Loucy (cell line): ENCODE measurements around the gene NRG3.

Experiments used
- H2AFZ ChIP-seq: fragments of 200-600 bp; sonication (generic); 2 replicates; pipeline ENCODE4 v1.6.0; 2016; ENCODE audit warnings: antibody characterized with exemption, mild to moderate bottlenecking, low read length, moderate library complexity
- H3F3A ChIP-seq: fragments of 200-600 bp; 2 replicates; pipeline ENCODE4 v1.6.0; 2016; ENCODE audit warnings: antibody characterized with exemption, low read depth, mild to moderate bottlenecking
- H3K27me3 ChIP-seq: fragments of 200-600 bp; sonication (generic); 2 replicates; pipeline ENCODE4 v1.6.1; 2014; ENCODE audit warnings: low read length, mild to moderate bottlenecking; ENCODE audit not compliant: insufficient read depth, poor library complexity, severe bottlenecking
- H3K36me3 ChIP-seq: fragments of 200-600 bp; sonication (generic); 2 replicates; pipeline ENCODE4 v1.6.1; 2016; ENCODE audit warnings: low read length; ENCODE audit not compliant: insufficient read depth
- H3K4me1 ChIP-seq: fragments of 200-600 bp; sonication (generic); 2 replicates; pipeline ENCODE4 v1.5.1; 2014; ENCODE audit warnings: low read length, mild to moderate bottlenecking; ENCODE audit not compliant: insufficient read depth, poor library complexity, severe bottlenecking
- H3K4me2 ChIP-seq: fragments of 200-600 bp; sonication (generic); 2 replicates; pipeline ENCODE4 v1.6.0; 2014; ENCODE audit warnings: antibody characterized with exemption, low read length, low read depth, mild to moderate bottlenecking; ENCODE audit not compliant: poor library complexity, severe bottlenecking
- H3K4me3 ChIP-seq: fragments of 200-600 bp; sonication (generic); 2 replicates; pipeline ENCODE4 v1.5.1; 2014; ENCODE audit warnings: low read length, mild to moderate bottlenecking, mixed read lengths; ENCODE audit not compliant: poor library complexity, severe bottlenecking
- H3K79me2 ChIP-seq: fragments of 200-600 bp; sonication (generic); 2 replicates; pipeline ENCODE4 v1.6.1; 2014; ENCODE audit warnings: low read length; ENCODE audit not compliant: insufficient read depth
- H3K9ac ChIP-seq: fragments of 200-600 bp; sonication (generic); 2 replicates; pipeline ENCODE4 v1.6.0; 2014; ENCODE audit warnings: mild to moderate bottlenecking, low read depth, low read length, moderate library complexity; ENCODE audit not compliant: poor library complexity, severe bottlenecking
- H3K9me2 ChIP-seq: fragments of 200-600 bp; sonication (generic); replicated peaks from 2 replicates; pipeline ENCODE4 v1.6.1; 2016; ENCODE audit warnings: low read depth, low read length, mixed read lengths
- H3K9me3 ChIP-seq: fragments of 200-600 bp; sonication (generic); 2 replicates; pipeline ENCODE4 v1.6.1; 2014; ENCODE audit warnings: mild to moderate bottlenecking, antibody characterized with exemption, low read length, low read depth; ENCODE audit not compliant: insufficient read depth
- H4K20me1 ChIP-seq: fragments of 200-600 bp; sonication (generic); 2 replicates; pipeline ENCODE4 v1.6.0; 2014; ENCODE audit warnings: antibody characterized with exemption, low read length, mild to moderate bottlenecking; ENCODE audit not compliant: insufficient read depth, poor library complexity, severe bottlenecking
- EZH2phosphoT487 ChIP-seq: fragments of 200-600 bp; IDR thresholded peaks from 2 replicates; pipeline ENCODE4 v1.6.1; 2018; ENCODE audit warnings: antibody characterized with exemption, mild to moderate bottlenecking, moderate library complexity, borderline replicate concordance
- TF ChIP-seq, protein P1 (sequence below): fragments of 200-600 bp; sonication (generic); conservative IDR thresholded peaks from 2 replicates; pipeline ENCODE4 v1.5.1; 2014; ENCODE audit warnings: mild to moderate bottlenecking, antibody characterized with exemption, low read length

NRG3 gene

DNA sequence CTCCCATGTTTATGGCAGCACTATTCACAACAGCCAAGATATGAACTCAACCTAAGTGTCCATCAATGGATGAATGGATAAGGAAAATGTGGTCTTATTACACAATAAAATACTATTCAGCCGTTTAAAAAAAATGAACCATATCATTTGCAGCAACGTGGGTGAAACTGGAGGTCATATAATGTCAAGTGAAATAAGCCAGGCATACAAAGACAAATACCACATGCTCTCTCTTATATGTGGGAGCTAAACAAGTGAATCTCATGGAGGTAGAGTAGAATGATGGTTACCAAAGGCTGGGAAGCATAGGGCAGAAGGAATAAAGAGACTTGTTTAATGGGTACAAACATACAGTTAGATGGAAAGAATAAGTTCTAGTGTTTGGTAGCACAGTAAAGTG, 699.1 kb downstream of the NRG3 start:
- Histone ChIP-seq H3K9ac (no peak overlapping the region), H3K9me2 (no peaks in the 10 kb centered on the region), H3K9me3 (no peaks in the 10 kb centered on the region), H3K4me2 (no peak overlapping the region), H3F3A (no peaks in the 10 kb centered on the region), H3K79me2 (no peaks in the 10 kb centered on the region), H4K20me1 (no peaks in the 10 kb centered on the region), H3K4me3 (no peak overlapping the region), H3K36me3 (no peaks in the 10 kb centered on the region), H2AFZ (no peak overlapping the region), H3K27me3 (no peaks in the 10 kb centered on the region), H3K4me1 (no peaks in the 10 kb centered on the region)
- TF ChIP-seq EZH2phosphoT487: no peak
- TF ChIP-seq, protein P1, sequence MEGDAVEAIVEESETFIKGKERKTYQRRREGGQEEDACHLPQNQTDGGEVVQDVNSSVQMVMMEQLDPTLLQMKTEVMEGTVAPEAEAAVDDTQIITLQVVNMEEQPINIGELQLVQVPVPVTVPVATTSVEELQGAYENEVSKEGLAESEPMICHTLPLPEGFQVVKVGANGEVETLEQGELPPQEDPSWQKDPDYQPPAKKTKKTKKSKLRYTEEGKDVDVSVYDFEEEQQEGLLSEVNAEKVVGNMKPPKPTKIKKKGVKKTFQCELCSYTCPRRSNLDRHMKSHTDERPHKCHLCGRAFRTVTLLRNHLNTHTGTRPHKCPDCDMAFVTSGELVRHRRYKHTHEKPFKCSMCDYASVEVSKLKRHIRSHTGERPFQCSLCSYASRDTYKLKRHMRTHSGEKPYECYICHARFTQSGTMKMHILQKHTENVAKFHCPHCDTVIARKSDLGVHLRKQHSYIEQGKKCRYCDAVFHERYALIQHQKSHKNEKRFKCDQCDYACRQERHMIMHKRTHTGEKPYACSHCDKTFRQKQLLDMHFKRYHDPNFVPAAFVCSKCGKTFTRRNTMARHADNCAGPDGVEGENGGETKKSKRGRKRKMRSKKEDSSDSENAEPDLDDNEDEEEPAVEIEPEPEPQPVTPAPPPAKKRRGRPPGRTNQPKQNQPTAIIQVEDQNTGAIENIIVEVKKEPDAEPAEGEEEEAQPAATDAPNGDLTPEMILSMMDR: no peak

DNA sequence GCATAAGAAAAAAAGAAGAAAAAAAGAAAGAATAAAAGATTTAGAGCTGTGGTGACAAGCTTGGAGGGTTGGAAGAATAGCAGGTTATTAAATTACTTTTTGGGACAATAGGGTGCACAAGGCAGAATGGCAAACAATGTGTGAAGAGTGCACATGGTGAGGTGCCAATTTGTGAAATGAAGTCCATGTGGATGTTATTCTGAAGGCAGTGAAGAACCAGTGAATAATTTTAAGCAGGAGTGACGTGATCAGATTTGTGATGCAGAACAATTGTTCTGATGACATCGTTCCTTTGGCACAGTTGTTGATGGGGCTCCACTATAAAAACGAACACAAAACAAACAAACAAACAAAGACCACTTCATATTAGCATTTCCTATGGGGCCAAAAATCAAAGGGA, 700.3 kb downstream of the NRG3 start:
- H3K9me2 ChIP-seq: no peaks in the 10 kb centered on the region
- H3K9me3 ChIP-seq: no peaks in the 10 kb centered on the region
- no peak overlapping the region for H3K9ac ChIP-seq
- H3K36me3 ChIP-seq: no peaks in the 10 kb centered on the region
- no peak overlapping the region for H3K4me2 ChIP-seq
- no peak overlapping the region for H2AFZ ChIP-seq
- H3K4me3 ChIP-seq: no peak overlapping the region
- no peaks in the 10 kb centered on the region for H3F3A ChIP-seq
- H4K20me1 ChIP-seq: no peaks in the 10 kb centered on the region
- H3K4me1 ChIP-seq: no peaks in the 10 kb centered on the region
- no peaks in the 10 kb centered on the region for H3K79me2 ChIP-seq
- TF ChIP-seq, protein P1: no peak
- no peak for TF ChIP-seq EZH2phosphoT487
- H3K27me3 ChIP-seq: no peaks in the 10 kb centered on the region

DNA sequence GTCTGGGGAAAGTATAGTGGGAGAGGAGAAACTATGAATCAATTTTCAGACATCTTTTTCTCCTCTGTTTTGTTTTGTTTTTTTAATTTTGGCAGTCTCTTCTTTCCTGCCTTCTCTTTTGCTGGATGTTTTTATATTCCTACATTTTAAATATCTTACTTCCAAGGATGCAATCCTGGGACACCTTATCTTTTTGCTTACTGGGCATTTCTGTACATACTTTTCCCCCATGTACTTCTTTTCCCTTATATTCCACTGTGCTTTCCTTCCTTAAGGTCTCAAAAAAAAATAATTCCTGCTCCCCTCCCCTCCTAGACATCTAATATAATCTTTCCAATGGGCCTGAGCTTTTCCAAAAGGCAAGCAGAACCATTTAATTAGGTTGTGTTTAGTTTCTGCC, 701.1 kb downstream of the NRG3 start:
- H3K79me2 ChIP-seq: no peaks in the 10 kb centered on the region
- H4K20me1 ChIP-seq: no peaks in the 10 kb centered on the region
- no peak for TF ChIP-seq EZH2phosphoT487
- TF ChIP-seq, protein P1: no peak
- H3K27me3 ChIP-seq: no peaks in the 10 kb centered on the region
- H3K4me2 ChIP-seq: no peak overlapping the region
- no peak overlapping the region for H2AFZ ChIP-seq
- H3K9me3 ChIP-seq: no peaks in the 10 kb centered on the region
- no peak overlapping the region for H3K9ac ChIP-seq
- no peaks in the 10 kb centered on the region for H3F3A ChIP-seq
- no peaks in the 10 kb centered on the region for H3K4me1 ChIP-seq
- H3K4me3 ChIP-seq: no peak overlapping the region
- no peaks in the 10 kb centered on the region for H3K9me2 ChIP-seq
- H3K36me3 ChIP-seq: no peaks in the 10 kb centered on the region
